Skin epidermis (tissue), 12 donors: ENCODE results near the gene SCGN.

Source experiments
- H3K27ac ChIP-seq, 21 experiments: fragments of 200-600 bp; sonication (generic) in 11 of 21; one replicate each; pipeline ENCODE4 v1.5.0; 2020; ENCODE audit warnings: mild to moderate bottlenecking in 3 of 21, inconsistent platforms in 2 of 21, moderate library complexity in 2 of 21
- H3K4me3 ChIP-seq, 7 experiments: fragments of 200-600 bp; sonication (generic) in 2 of 7; one replicate each; pipeline ENCODE4 v1.5.0; 2020; ENCODE audit warnings: inconsistent platforms in 2 of 7, mild to moderate bottlenecking in 2 of 7, moderate library complexity in 1 of 7

Gene SCGN

GRCh38 chr6:25681848-25682247 is 29.8 kb downstream of the SCGN start:
- H3K27ac ChIP-seq: no peak overlapping the region
- no peak overlapping the region for H3K4me3 ChIP-seq

- Histone ChIP-seq H3K27ac (no peak overlapping the region), H3K4me3 (no peak overlapping the region)
Observed at GRCh38 chr6:25682324-25682723, 30.3 kb downstream of the SCGN start.

- no peak overlapping the region for H3K4me3 ChIP-seq
- no peak overlapping the region for H3K27ac ChIP-seq
Observed at GRCh38 chr6:25684565-25684964, 32.5 kb downstream of the SCGN start.

GRCh38 chr6:25685251-25685650 is 33.2 kb downstream of the SCGN start:
- Histone ChIP-seq H3K4me3 (no peak overlapping the region), H3K27ac (no peak overlapping the region)

- Histone ChIP-seq H3K4me3 (no peak overlapping the region), H3K27ac (no peak overlapping the region)
Observed at GRCh38 chr6:25685896-25686295, 33.9 kb downstream of the SCGN start.

GRCh38 chr6:25686856-25687255 is 34.8 kb downstream of the SCGN start:
- Histone ChIP-seq H3K27ac (no peak overlapping the region), H3K4me3 (no peak overlapping the region)

- Histone ChIP-seq H3K4me3 (no peak overlapping the region), H3K27ac (no peak overlapping the region)
Observed at GRCh38 chr6:25689966-25690365, 38.0 kb downstream of the SCGN start.

GRCh38 chr6:25691894-25692293 is 39.9 kb downstream of the SCGN start:
- Histone ChIP-seq H3K4me3 (no peak overlapping the region), H3K27ac (no peak overlapping the region)

GRCh38 chr6:25692472-25692871 is 40.5 kb downstream of the SCGN start:
- no peak overlapping the region for H3K27ac ChIP-seq
- no peak overlapping the region for H3K4me3 ChIP-seq

- Histone ChIP-seq H3K4me3 (no peak overlapping the region), H3K27ac (no peak overlapping the region)
Observed at GRCh38 chr6:25694366-25694765, 42.4 kb downstream of the SCGN start.

GRCh38 chr6:25695671-25696070 is 43.7 kb downstream of the SCGN start:
- no peak overlapping the region for H3K4me3 ChIP-seq
- H3K27ac ChIP-seq: no peak overlapping the region

- Histone ChIP-seq H3K27ac (no peak overlapping the region), H3K4me3 (no peak overlapping the region)
Observed at GRCh38 chr6:25697537-25698340, 45.7 kb downstream of the SCGN start.

GRCh38 chr6:25698631-25699030 is 46.6 kb downstream of the SCGN start:
- no peak overlapping the region for H3K27ac ChIP-seq

GRCh38 chr6:25699649-25700048 is 47.6 kb downstream of the SCGN start:
- H3K4me3 ChIP-seq: no peak overlapping the region
- no peak overlapping the region for H3K27ac ChIP-seq

More at GRCh38 chr6:25698631-25699030, 46.6 kb downstream of the SCGN start:
- no peak overlapping the region for H3K4me3 ChIP-seq

- Histone ChIP-seq H3K27ac (no peak overlapping the region), H3K4me3 (no peak overlapping the region)
Observed at GRCh38 chr6:25700761-25701160, 48.7 kb downstream of the SCGN start.

- H3K27ac ChIP-seq: no peak overlapping the region
- no peak overlapping the region for H3K4me3 ChIP-seq
Observed at GRCh38 chr6:25701807-25702206, 49.8 kb downstream of the SCGN start.

- no peak overlapping the region for H3K27ac ChIP-seq
Observed at GRCh38 chr6:25703005-25703404, 51.0 kb downstream of the SCGN start.

GRCh38 chr6:25704001-25704400 is 52.0 kb downstream of the SCGN start:
- Histone ChIP-seq H3K27ac (no peak overlapping the region), H3K4me3 (no peak overlapping the region)

More at GRCh38 chr6:25703005-25703404, 51.0 kb downstream of the SCGN start:
- no peak overlapping the region for H3K4me3 ChIP-seq

- Histone ChIP-seq H3K27ac (no peak overlapping the region), H3K4me3 (no peak overlapping the region)
Observed at GRCh38 chr6:25706314-25707014, 54.4 kb downstream of the SCGN start.

- Histone ChIP-seq H3K27ac (no peak overlapping the region), H3K4me3 (no peak overlapping the region)
Observed at GRCh38 chr6:25709761-25710160, 57.7 kb downstream of the SCGN start.

- H3K27ac ChIP-seq: no peak overlapping the region
- no peak overlapping the region for H3K4me3 ChIP-seq
Observed at GRCh38 chr6:25710287-25710686, 58.3 kb downstream of the SCGN start.
